Peyer's patch (tissue), 4 donors: ENCODE measurements around the gene ZNF202. TPM values are rescaled to one million over a fixed set of nuclear protein-coding genes. Genes with fewer than 3 reads are reported as not detected.

Experiments
- DNase-seq, 3 donors: peaks; one replicate each; pipeline ENCODE4 v3.0.0-alpha.2; 2017 to 2019
- H3K27ac ChIP-seq, 4 donors: fragments of 200-600 bp; sonication (generic); one replicate each; pipeline ENCODE4 v1.5.1; 2016 to 2019
- H3K27me3 ChIP-seq, 2 donors: fragments of 200-600 bp; sonication (generic); one replicate each; pipeline ENCODE4 v1.5.1; 2019
- H3K36me3 ChIP-seq, 3 donors: fragments of 200-600 bp; sonication (generic); one replicate each; pipeline ENCODE4 v1.5.1; 2016 to 2019
- H3K4me1 ChIP-seq, 4 donors: fragments of 200-600 bp; sonication (generic); one replicate each; pipeline ENCODE4 v1.5.1; 2016 to 2019
- H3K4me3 ChIP-seq, 4 donors: fragments of 200-600 bp; sonication (generic); 1 replicate in 3 of 4; 2 replicates in 1 of 4; pipeline ENCODE4 v1.5.1; 2016 to 2019; ENCODE audit warnings: mild to moderate bottlenecking in 1 of 4
- H3K9me3 ChIP-seq, 4 donors: fragments of 200-600 bp; sonication (generic); one replicate each; pipeline ENCODE4 v1.5.1; 2016 to 2019; ENCODE audit warnings: mild to moderate bottlenecking in 1 of 4
- POLR2A ChIP-seq, 2 donors: fragments of 450-650 bp; IDR thresholded peaks; one replicate each; pipeline ENCODE4 v1.5.1; 2017; ENCODE audit warnings: antibody characterized with exemption in 2 of 2, mild to moderate bottlenecking in 2 of 2, moderate library complexity in 2 of 2
- small RNA-seq, 2 donors: library from RNA; depleted of rRNA; stranded (forward); fragments of <200 nt; gene quantifications; one replicate each; pipeline ENCODE3, GENCODE V24; 2016
- total RNA-seq, 4 donors: library from RNA; depleted of rRNA; stranded (reverse); fragments of >200 nt; gene quantifications; one replicate each; pipeline ENCODE4 v1.1.0, GENCODE V29; 2016
- TF ChIP-seq, protein P1 (sequence below), 6 experiments: fragments of 450-650 bp in 4 of 6; fragments of 200-600 bp in 2 of 6; sonication (generic) in 1 of 6; IDR thresholded peaks; one replicate each; pipeline ENCODE4 v1.5.1; 2017 to 2019; ENCODE audit warnings: antibody characterized with exemption in 6 of 6, mild to moderate bottlenecking in 3 of 6, moderate library complexity in 1 of 6

Gene ZNF202
- total RNA-seq, 4 donors from 2014 or later: 6.7 to 22.3 (median 8.2) TPM

- H3K4me3 ChIP-seq: no peak overlapping the region
- no peak overlapping the region for H3K27ac ChIP-seq
- no peak for DNase-seq
- no peaks in the 10 kb centered on the region for H3K36me3 ChIP-seq
- H3K4me1 ChIP-seq: no peaks in the 10 kb centered on the region
- H3K9me3 ChIP-seq: no peaks in the 10 kb centered on the region
- no peaks in the 10 kb centered on the region for H3K27me3 ChIP-seq
- TF ChIP-seq, protein P1, sequence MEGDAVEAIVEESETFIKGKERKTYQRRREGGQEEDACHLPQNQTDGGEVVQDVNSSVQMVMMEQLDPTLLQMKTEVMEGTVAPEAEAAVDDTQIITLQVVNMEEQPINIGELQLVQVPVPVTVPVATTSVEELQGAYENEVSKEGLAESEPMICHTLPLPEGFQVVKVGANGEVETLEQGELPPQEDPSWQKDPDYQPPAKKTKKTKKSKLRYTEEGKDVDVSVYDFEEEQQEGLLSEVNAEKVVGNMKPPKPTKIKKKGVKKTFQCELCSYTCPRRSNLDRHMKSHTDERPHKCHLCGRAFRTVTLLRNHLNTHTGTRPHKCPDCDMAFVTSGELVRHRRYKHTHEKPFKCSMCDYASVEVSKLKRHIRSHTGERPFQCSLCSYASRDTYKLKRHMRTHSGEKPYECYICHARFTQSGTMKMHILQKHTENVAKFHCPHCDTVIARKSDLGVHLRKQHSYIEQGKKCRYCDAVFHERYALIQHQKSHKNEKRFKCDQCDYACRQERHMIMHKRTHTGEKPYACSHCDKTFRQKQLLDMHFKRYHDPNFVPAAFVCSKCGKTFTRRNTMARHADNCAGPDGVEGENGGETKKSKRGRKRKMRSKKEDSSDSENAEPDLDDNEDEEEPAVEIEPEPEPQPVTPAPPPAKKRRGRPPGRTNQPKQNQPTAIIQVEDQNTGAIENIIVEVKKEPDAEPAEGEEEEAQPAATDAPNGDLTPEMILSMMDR (IDR thresholded peaks at IDR 0.05): no peak
- no peak for TF ChIP-seq POLR2A (IDR thresholded peaks at IDR 0.05)
Observed at GRCh38 chr11:123682696-123683410, 58.6 kb downstream of the ZNF202 start.

GRCh38 chr11:123681030-123681429 lies 60.4 kb downstream of the ZNF202 start:
- H3K36me3 ChIP-seq: no peaks in the 10 kb centered on the region
- no peaks in the 10 kb centered on the region for H3K4me1 ChIP-seq
- TF ChIP-seq, protein P1 (IDR thresholded peaks at IDR 0.05): no peak
- no peak for TF ChIP-seq POLR2A (IDR thresholded peaks at IDR 0.05)
- H3K9me3 ChIP-seq: no peaks in the 10 kb centered on the region
- H3K27ac ChIP-seq: no peak overlapping the region
- DNase-seq: no peak
- no peak overlapping the region for H3K4me3 ChIP-seq
- no peaks in the 10 kb centered on the region for H3K27me3 ChIP-seq

DNA sequence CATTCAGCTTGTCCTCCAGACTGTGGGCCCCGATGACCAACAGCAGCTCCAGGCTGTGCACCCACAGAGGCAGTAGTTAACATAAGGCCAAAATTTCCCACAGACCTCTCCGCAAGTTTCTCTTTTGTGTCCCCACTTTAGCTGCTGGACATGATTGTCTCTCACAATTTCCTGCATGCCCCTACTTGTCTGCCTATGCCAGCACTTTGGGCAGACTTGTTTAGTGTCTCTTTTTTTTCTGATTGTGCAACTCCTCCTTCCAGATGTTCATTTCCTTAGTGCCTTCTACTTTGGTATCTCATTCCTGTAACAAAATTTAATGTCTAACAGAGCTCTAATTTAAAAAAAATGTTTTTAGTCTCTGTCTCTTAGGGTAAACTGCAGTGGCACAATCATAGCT lies 63.2 kb downstream of the ZNF202 start:
- TF ChIP-seq POLR2A (IDR thresholded peaks at IDR 0.05): no peak
- TF ChIP-seq, protein P1 (IDR thresholded peaks at IDR 0.05): no peak
- no peaks in the 10 kb centered on the region for H3K27me3 ChIP-seq
- no peak overlapping the region for H3K4me3 ChIP-seq
- DNase-seq: no peak
- H3K9me3 ChIP-seq: no peaks in the 10 kb centered on the region
- H3K4me1 ChIP-seq: no peaks in the 10 kb centered on the region
- no peaks in the 10 kb centered on the region for H3K36me3 ChIP-seq
- no peak overlapping the region for H3K27ac ChIP-seq

GRCh38 chr11:123677510-123677909 lies 64.0 kb downstream of the ZNF202 start:
- no peak for DNase-seq
- Histone ChIP-seq H3K36me3 (no peaks in the 10 kb centered on the region), H3K9me3 (no peaks in the 10 kb centered on the region), H3K4me3 (no peak overlapping the region), H3K4me1 (no peaks in the 10 kb centered on the region), H3K27me3 (no peaks in the 10 kb centered on the region), H3K27ac (no peak overlapping the region)
- TF ChIP-seq POLR2A (IDR thresholded peaks at IDR 0.05): no peak
- TF ChIP-seq, protein P1 (IDR thresholded peaks at IDR 0.05): no peak

- no peak for DNase-seq
- Histone ChIP-seq H3K4me1 (no peaks in the 10 kb centered on the region), H3K27me3 (no peaks in the 10 kb centered on the region), H3K27ac (no peak overlapping the region), H3K36me3 (no peaks in the 10 kb centered on the region), H3K4me3 (no peak overlapping the region), H3K9me3 (no peaks in the 10 kb centered on the region)
- TF ChIP-seq POLR2A (IDR thresholded peaks at IDR 0.05): no peak
- TF ChIP-seq, protein P1 (IDR thresholded peaks at IDR 0.05): no peak
Observed at GRCh38 chr11:123674297-123674696, 67.2 kb downstream of the ZNF202 start.

Small RNA genes within 50 kb of the gene (small RNA-seq; reads per million reads assigned to genes)
- gene RNU1-21P: 0 reads per million in 2 donors

Other genes with a start within 250 kb of the ZNF202 start
- gene SCN3B, start 87.0 kb downstream of the ZNF202 start, total RNA-seq: 1 to 10 TPM in 2 of 4 donors, under 1 TPM in 2; 0.80 to 4.4 (median 1.3) TPM
- not detected for gene OR6X1, start 12.9 kb upstream of the ZNF202 start, total RNA-seq
- gene OR6M1, start 64.7 kb upstream of the ZNF202 start, total RNA-seq: not detected
- not detected for gene TMEM225, start 144.0 kb upstream of the ZNF202 start, total RNA-seq
- gene OR8D4, start 160.5 kb upstream of the ZNF202 start, total RNA-seq: not detected
- gene OR4D5, start 198.0 kb upstream of the ZNF202 start, total RNA-seq: not detected
- not detected for gene OR6T1, start 202.2 kb upstream of the ZNF202 start, total RNA-seq
- gene OR10S1, start 236.1 kb upstream of the ZNF202 start, total RNA-seq: not detected